H1 (cell line): ENCODE measurements around the gene TNFSF11. TPM values are rescaled to one million over a fixed set of nuclear protein-coding genes. Genes with fewer than 3 reads are reported as not detected.

Source experiments
- CTCF ChIA-PET: fragments of 300-600 bp; sonication (Branson Sonifier 250); formaldehyde crosslinking; loops from one replicate; lab custom pipeline; 2021; ENCODE audit not compliant: partially characterized antibody; lab: Charles Lee
- POLR2A ChIA-PET: fragments of 300-600 bp; sonication (Branson Sonifier 250); formaldehyde crosslinking; loops from one replicate; lab custom pipeline; 2021; ENCODE audit warnings: inconsistent platforms; ENCODE audit not compliant: partially characterized antibody; lab: Charles Lee
- DNase-seq, 2 experiments: peaks; one replicate each; pipeline versions ENCODE4 v3.0.0 to v3.0.0-alpha.2; 2010 to 2022; ENCODE audit warnings: low spot score in 2 of 2, low read depth in 1 of 2, mixed read lengths in 1 of 2
- FAIRE-seq: peaks from 2 replicates; lab custom pipeline; 2011; peaks lifted over from hg19 to GRCh38; lab: Jason Lieb, UNC
- H2AFZ ChIP-seq: 2 replicates; pipeline ENCODE4 v1.8.1; 2012; ENCODE audit warnings: low read length, inconsistent platforms
- H2AK5ac ChIP-seq: 2 replicates; pipeline ENCODE4 v1.6.1; 2013; ENCODE audit warnings: low read depth, low read length
- H2BK120ac ChIP-seq: replicated peaks from 2 replicates; pipeline ENCODE3; 2013; ENCODE audit warnings: low read depth, low read length, inconsistent platforms
- H2BK12ac ChIP-seq: 2 replicates; pipeline ENCODE4 v1.6.1; 2013; ENCODE audit warnings: low read depth, low read length
- H2BK15ac ChIP-seq: 2 replicates; pipeline ENCODE4 v1.6.1; 2013; ENCODE audit warnings: low read length
- H2BK20ac ChIP-seq: 2 replicates; pipeline ENCODE4 v1.6.1; 2013; ENCODE audit warnings: low read length
- H2BK5ac ChIP-seq: 2 replicates; pipeline ENCODE4 v1.6.1; 2013; ENCODE audit warnings: low read depth, low read length
- H3K14ac ChIP-seq: 2 replicates; pipeline ENCODE4 v1.6.1; 2013; ENCODE audit warnings: inconsistent platforms; ENCODE audit not compliant: insufficient read length
- H3K18ac ChIP-seq: 2 replicates; pipeline ENCODE4 v1.6.1; 2013; ENCODE audit warnings: low read length; ENCODE audit errors: extremely low read depth
- H3K23ac ChIP-seq: 2 replicates; pipeline ENCODE4 v1.6.1; 2013; ENCODE audit warnings: inconsistent platforms; ENCODE audit not compliant: insufficient read length
- H3K23me2 ChIP-seq: 2 replicates; pipeline ENCODE4 v1.6.1; 2013; ENCODE audit warnings: low read depth, low read length
- H3K27ac ChIP-seq: 2 replicates; pipeline ENCODE4 v1.6.1; 2011; ENCODE audit warnings: low read depth, low read length, inconsistent platforms
- H3K27me3 ChIP-seq, 4 experiments: replicated peaks in 1 of 4; 1 replicate in 1 of 4; 2 replicates in 3 of 4; pipeline versions ENCODE4 v1.6.1 to v1.8.1; 2011 to 2013; ENCODE audit warnings: low read length in 3 of 4, mild to moderate bottlenecking in 3 of 4, inconsistent platforms in 2 of 4, mixed read lengths in 2 of 4, moderate library complexity in 1 of 4; ENCODE audit not compliant: control insufficient read depth in 3 of 4, insufficient read depth in 3 of 4; ENCODE audit errors: extremely low read depth in 1 of 4
- H3K36me3 ChIP-seq, 4 experiments: 2 replicates each; pipeline versions ENCODE4 v1.6.1 to v1.8.1; 2011 to 2013; ENCODE audit warnings: mild to moderate bottlenecking in 4 of 4, low read length in 3 of 4, moderate library complexity in 2 of 4, control low read depth in 1 of 4, inconsistent platforms in 1 of 4; ENCODE audit not compliant: insufficient read depth in 4 of 4, control insufficient read depth in 2 of 4
- H3K4ac ChIP-seq: replicated peaks from 2 replicates; pipeline ENCODE3; 2013; ENCODE audit warnings: low read length, low read depth, mixed read lengths, inconsistent platforms; ENCODE audit not compliant: insufficient read length
- H3K4me1 ChIP-seq, 4 experiments: replicated peaks in 1 of 4; 1 replicate in 1 of 4; 2 replicates in 3 of 4; pipeline versions ENCODE4 v1.6.1 to v1.8.1; 2011 to 2013; ENCODE audit warnings: low read length in 3 of 4, inconsistent platforms in 2 of 4, mixed read lengths in 1 of 4; ENCODE audit not compliant: insufficient read depth in 4 of 4, control insufficient read depth in 3 of 4
- H3K4me2 ChIP-seq, 2 experiments: 2 replicates each; pipeline versions ENCODE4 v1.6.1 to v1.8.1; 2011 to 2013; ENCODE audit warnings: low read depth in 2 of 2, low read length in 2 of 2, control low read depth in 1 of 2, inconsistent platforms in 1 of 2, mild to moderate bottlenecking in 1 of 2; ENCODE audit not compliant: insufficient read depth in 1 of 2
- H3K4me3 ChIP-seq, 4 experiments: fragments of 200-600, 300-600 bp in 1 of 4; sonication (generic), shearing (Covaris generic), sonication (Bioruptor Twin) in 1 of 4; 2 replicates each; pipeline versions ENCODE4 v1.5.1 to v1.8.1; 2011 to 2016; ENCODE audit warnings: low read length in 4 of 4, low read depth in 3 of 4, control low read depth in 2 of 4, inconsistent platforms in 2 of 4, mild to moderate bottlenecking in 2 of 4, mixed read lengths in 1 of 4, moderate library complexity in 1 of 4; ENCODE audit not compliant: insufficient read depth in 2 of 4; ENCODE audit errors: extremely low read depth in 1 of 4
- H3K56ac ChIP-seq: replicated peaks from 2 replicates; pipeline ENCODE3; 2013; ENCODE audit warnings: low read depth, mild to moderate bottlenecking, mixed read lengths, low read length, inconsistent platforms; ENCODE audit not compliant: insufficient read length
- H3K79me1 ChIP-seq: 2 replicates; pipeline ENCODE4 v1.6.1; 2013; ENCODE audit warnings: low read depth, low read length, control low read depth
- H3K79me2 ChIP-seq, 2 experiments: 2 replicates each; pipeline versions ENCODE4 v1.6.1 to v1.8.1; 2012 to 2013; ENCODE audit warnings: low read length in 2 of 2, mild to moderate bottlenecking in 2 of 2, inconsistent platforms in 1 of 2; ENCODE audit not compliant: insufficient read depth in 2 of 2, control insufficient read depth in 1 of 2
- H3K9ac ChIP-seq, 4 experiments: replicated peaks in 1 of 4; 1 replicate in 1 of 4; 2 replicates in 3 of 4; pipeline versions ENCODE4 v1.6.1 to v1.8.1; 2011 to 2013; ENCODE audit warnings: low read depth in 3 of 4, low read length in 3 of 4, control low read depth in 2 of 4, mild to moderate bottlenecking in 2 of 4, moderate library complexity in 2 of 4, inconsistent platforms in 1 of 4; ENCODE audit errors: extremely low read depth in 1 of 4
- H3K9me3 ChIP-seq, 2 experiments: 2 replicates each; pipeline versions ENCODE4 v1.6.1 to v1.8.1; 2012 to 2013; ENCODE audit warnings: mild to moderate bottlenecking in 2 of 2, moderate library complexity in 2 of 2, control low read depth in 1 of 2, inconsistent platforms in 1 of 2, low read depth in 1 of 2, low read length in 1 of 2, mixed read lengths in 1 of 2; ENCODE audit not compliant: insufficient read depth in 2 of 2
- H4K20me1 ChIP-seq, 2 experiments: replicated peaks in 1 of 2; 2 replicates each; pipeline versions ENCODE3 to v1.8.1; 2011 to 2013; ENCODE audit warnings: inconsistent platforms in 2 of 2, low read length in 2 of 2, mild to moderate bottlenecking in 1 of 2; ENCODE audit not compliant: insufficient read depth in 2 of 2, control insufficient read depth in 1 of 2
- H4K5ac ChIP-seq: 2 replicates; pipeline ENCODE4 v1.6.1; 2013; ENCODE audit warnings: low read length, low read depth, mixed read lengths, inconsistent platforms; ENCODE audit not compliant: insufficient read length
- H4K8ac ChIP-seq: 2 replicates; pipeline ENCODE4 v1.8.0; 2013; ENCODE audit warnings: mild to moderate bottlenecking, moderate library complexity, low read length, inconsistent platforms; ENCODE audit not compliant: insufficient read depth; ENCODE audit errors: extremely low read depth
- H4K91ac ChIP-seq: replicated peaks from 2 replicates; pipeline ENCODE3; 2013; ENCODE audit warnings: low read length, mixed read lengths, inconsistent platforms; ENCODE audit not compliant: insufficient read length
- FOSL1 ChIP-seq: IDR thresholded peaks from 2 replicates; pipeline ENCODE4 v1.6.1; 2011; ENCODE audit warnings: mild to moderate bottlenecking, low read depth, low read length, moderate library complexity; ENCODE audit not compliant: insufficient read depth
- JUND ChIP-seq: IDR thresholded peaks from 2 replicates; pipeline ENCODE4 v1.6.1; 2011; ENCODE audit warnings: mild to moderate bottlenecking, improper control_type of control experiment, low read length
- SP1 ChIP-seq: IDR thresholded peaks from 2 replicates; pipeline ENCODE4 v1.6.1; 2011; ENCODE audit warnings: low read depth, low read length
- TEAD4 ChIP-seq: IDR thresholded peaks from 2 replicates; pipeline ENCODE4 v1.6.1; 2012; ENCODE audit warnings: low read depth, low read length, inconsistent platforms, mixed read lengths
- polyA plus RNA-seq, 7 experiments: library from polyadenylated mRNA; depleted of rRNA in 3 of 7; stranded (reverse) in 5 of 7; unstranded in 2 of 7; fragments of >200 nt in 5 of 7; fragments of 200-250 nt in 2 of 7; gene quantifications; 1 replicate in 5 of 7; 2 replicates in 1 of 7; 4 replicates in 1 of 7; pipeline versions ENCODE4 v1.2.1 to v1.2.3, GENCODE V29; 2011 to 2013; ENCODE audit warnings: missing spikeins in 2 of 7, mixed read lengths in 2 of 7
- total RNA-seq: library from RNA; stranded (reverse); fragmentation: NEBNext Ultra II Directional; extraction: Animal tissue kit (Norgen Biotek cat#: 25700); gene quantifications from 2 replicates; pipeline ENCODE4 v1.2.1, GENCODE V29; 2021

Gene TNFSF11
- total and polyA plus RNA-seq, 2 of the 8 experiments (the other 6 are each of a cell fraction or from before 2014, with no cell fraction given): 9.3 to 12.0 TPM

DNA sequence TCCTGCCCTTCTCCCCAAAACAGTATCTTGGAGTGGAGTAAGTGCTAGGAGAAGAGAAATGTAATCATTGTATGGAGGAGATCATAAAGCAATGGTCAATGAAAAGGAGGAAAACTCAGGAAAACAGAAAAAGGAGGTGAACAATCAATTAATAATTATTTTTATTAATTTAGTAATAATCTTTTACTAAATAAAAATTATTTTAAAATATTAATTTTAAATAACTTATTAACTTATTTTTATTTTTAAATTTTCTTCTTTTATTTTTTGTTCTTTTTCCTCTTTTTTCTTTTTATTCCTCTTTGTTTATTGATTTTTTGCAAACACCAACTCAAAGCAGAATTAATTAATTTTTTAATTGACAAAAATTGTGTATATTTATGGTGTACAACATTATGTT, 80.3 kb downstream of the TNFSF11 start:
- no peak overlapping the region for H4K8ac ChIP-seq
- H3K4me3 ChIP-seq: no peak overlapping the region
- H2BK5ac ChIP-seq: no peak overlapping the region
- TF ChIP-seq SP1 (no peak), JUND (no peak), FOSL1 (no peak), TEAD4 (no peak)
- no peak overlapping the region for H2BK120ac ChIP-seq
- no peak for FAIRE-seq
- no peak overlapping the region for H3K4ac ChIP-seq
- H3K79me1 ChIP-seq: no peaks in the 10 kb centered on the region
- POLR2A ChIA-PET: no interaction called here
- H2AFZ ChIP-seq: no peak overlapping the region
- H3K14ac ChIP-seq: no peak overlapping the region
- no peaks in the 10 kb centered on the region for H4K20me1 ChIP-seq
- H3K27me3 ChIP-seq: peaks cover 0 to 1% (median 0%) of the 10 kb centered on the region in 4 experiments; a peak in 1 of 7 replicates
- H2BK12ac ChIP-seq: no peak overlapping the region
- H2BK20ac ChIP-seq: no peak overlapping the region
- H2AK5ac ChIP-seq: no peak overlapping the region
- no peak overlapping the region for H3K56ac ChIP-seq
- H3K4me1 ChIP-seq: peaks cover 0 to 10% (median 5%) of the 10 kb centered on the region in 4 experiments; a peak in 3 of 7 replicates
- H3K9ac ChIP-seq: no peak overlapping the region
- H3K79me2 ChIP-seq: no peaks in the 10 kb centered on the region
- no peak overlapping the region for H2BK15ac ChIP-seq
- H3K36me3 ChIP-seq: no peaks in the 10 kb centered on the region
- H4K5ac ChIP-seq: no peak overlapping the region
- CTCF ChIA-PET: no interaction called here
- no peaks in the 10 kb centered on the region for H3K23me2 ChIP-seq
- H3K4me2 ChIP-seq: no peak overlapping the region
- H4K91ac ChIP-seq: no peak overlapping the region
- no peak overlapping the region for H3K23ac ChIP-seq
- no peak overlapping the region for H3K27ac ChIP-seq
- no peaks in the 10 kb centered on the region for H3K9me3 ChIP-seq
- DNase-seq: no peak
- H3K18ac ChIP-seq: no peak overlapping the region
